Left colon (tissue), 2 donors: Measurements from ENCODE around the gene TPP2. TPM values are rescaled to one million over a fixed set of nuclear protein-coding genes. Genes with fewer than 3 reads are reported as not detected.

Source experiments
- ATAC-seq: fragments of 200-7000 bp; cut with Tn5 transposase; one replicate; pipeline ENCODE4 v1.9.1; 2020; ENCODE audit warnings: mild to moderate bottlenecking, moderate library complexity
- DNase-seq, 2 donors: peaks; one replicate each; pipeline ENCODE4 v3.0.0-alpha.2; 2020
- intact Hi-C, 2 donors: fragments of 100-400 bp; cut with DNase I in 1 of 2; cut with micrococcal nuclease in 1 of 2; formaldehyde crosslinking; loops; one replicate each; pipeline versions ENCODE4 v1.11.2 to v1.14.0; 2022; cut with DNase I, micrococcal nuclease
- total RNA-seq, 2 donors: library from RNA; stranded (reverse); fragmentation: NEBNext Ultra II Directional; extraction: Animal tissue kit (Norgen Biotek cat#: 25700); gene quantifications; one replicate each; pipeline ENCODE4 v1.2.1, GENCODE V29; 2021
- donor health status: DM: no; HTN: no; CAD: no.
- donor health status: DM: yes; HTN: yes; CAD: no.

TPP2 gene
- total RNA-seq, 2 donors from 2014 or later, result 37.0 to 38.1 TPM

DNA sequence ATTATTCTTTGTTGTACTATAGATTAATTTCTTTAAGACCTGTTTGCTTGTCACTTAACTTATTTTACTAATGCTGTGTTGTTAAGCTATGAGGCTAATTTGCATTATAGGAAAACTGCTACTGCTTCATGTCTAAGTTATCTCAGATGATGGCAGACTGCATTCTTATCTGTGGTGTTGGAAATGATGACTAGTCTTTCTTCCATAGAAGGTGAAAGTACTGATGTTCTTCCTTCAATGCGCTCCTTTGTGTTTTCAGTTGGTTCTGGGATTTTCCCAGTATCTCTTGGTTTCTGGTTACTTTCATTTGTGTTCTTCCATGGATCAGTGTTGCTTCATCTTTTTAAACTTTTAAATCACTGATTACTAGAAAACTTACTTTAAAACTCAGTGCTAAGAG is 46.9 kb downstream of the TPP2 start:
- DNase-seq (no peak), ATAC-seq (no peak)
- intact Hi-C loops, result no loop called here

DNA sequence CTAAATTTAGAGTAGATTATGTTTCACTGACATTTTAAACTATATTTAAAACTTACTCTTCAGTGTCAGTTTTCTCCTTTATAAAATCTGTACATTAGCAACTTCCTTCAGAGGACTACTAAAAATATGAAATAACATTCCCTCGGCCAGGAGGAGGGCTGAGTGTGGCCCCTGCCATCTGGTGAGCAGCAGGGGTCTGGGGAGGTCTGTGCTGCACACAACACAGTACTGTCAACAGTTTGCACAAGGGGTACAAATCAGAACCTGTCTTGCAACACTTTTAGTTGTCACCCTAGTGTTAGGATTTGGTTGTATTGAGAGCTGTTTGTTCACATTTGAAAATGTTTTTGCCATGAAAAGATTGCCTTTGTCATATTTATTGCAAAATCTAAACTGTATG is 48.9 kb downstream of the TPP2 start:
- DNase-seq (no peak), ATAC-seq (no peak)
- intact Hi-C loops, result no loop called here

DNA sequence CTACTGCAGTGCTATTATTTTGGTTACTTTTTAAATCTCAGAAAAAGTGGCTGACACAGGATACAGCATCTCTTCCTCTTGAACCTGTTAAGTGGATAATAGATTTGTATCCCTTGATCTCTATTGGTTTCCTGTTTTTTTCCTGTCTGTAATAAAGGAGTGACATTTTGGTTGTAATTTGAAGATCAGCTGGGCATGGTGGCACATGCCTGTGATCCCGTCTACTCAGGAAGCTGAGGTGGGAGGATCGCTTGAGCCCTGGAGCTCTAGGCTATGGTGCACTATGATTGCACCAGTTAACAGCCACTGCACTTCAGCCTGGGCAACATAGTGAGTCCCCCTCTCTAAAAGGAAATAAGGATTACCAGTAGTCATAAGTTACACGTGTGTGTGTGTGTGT is 51.3 kb downstream of the TPP2 start:
- ATAC-seq (no peak), DNase-seq (no peak)
- intact Hi-C loops, result no loop called here

- intact Hi-C loops, result no loop called here
- DNase-seq, result no peak
- ATAC-seq, result no peak
Measured at GRCh38 chr13:102650444-102650843, 53.7 kb downstream of the TPP2 start.

- intact Hi-C loops, result no loop called here
- ATAC-seq (peak; percentile 30), DNase-seq (no peak)
Measured at GRCh38 chr13:102651392-102651791, 54.6 kb downstream of the TPP2 start.

DNA sequence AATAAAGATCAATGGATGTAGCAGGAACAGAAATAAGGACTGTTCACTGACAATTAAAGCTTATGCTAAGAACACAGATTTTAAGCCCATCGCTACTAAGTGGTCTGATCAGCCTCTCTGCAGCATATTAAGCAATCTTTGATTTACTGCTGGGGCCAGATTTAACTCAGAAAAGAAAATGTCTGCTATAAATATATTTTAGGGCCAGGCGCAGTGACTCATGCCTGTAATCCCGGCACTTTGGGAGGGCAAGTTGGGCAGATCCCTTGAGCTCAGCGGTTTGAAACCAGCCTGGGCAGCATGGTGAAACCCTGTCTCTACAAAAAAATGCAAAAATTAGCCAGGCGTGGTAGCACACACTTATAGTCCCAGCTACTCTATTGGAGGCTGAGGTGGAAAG is 55.1 kb downstream of the TPP2 start:
- intact Hi-C loops, result no loop called here
- ATAC-seq (no peak), DNase-seq (no peak)

DNA sequence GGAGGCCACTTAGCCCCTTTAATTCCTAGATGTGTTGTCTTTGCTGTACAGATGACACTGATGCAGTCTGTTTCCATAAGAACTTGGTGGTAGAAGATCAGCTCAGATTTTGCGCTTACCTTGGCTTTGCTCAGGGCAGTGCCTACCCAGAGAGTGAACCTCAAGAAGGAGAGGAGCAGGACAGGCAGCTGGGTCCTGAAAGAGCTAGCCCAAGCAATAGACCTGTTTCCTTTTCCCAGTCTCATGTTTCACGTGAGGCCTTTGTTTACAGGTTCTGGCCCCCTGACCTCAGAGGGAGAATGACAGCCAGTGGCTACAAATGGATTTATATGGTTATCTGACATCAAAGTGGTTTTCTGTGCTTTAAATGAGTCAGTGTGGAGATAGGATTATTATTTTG is 58.0 kb downstream of the TPP2 start:
- ATAC-seq, result no peak
- intact Hi-C loops, result no loop called here
- DNase-seq, result no peak

- DNase-seq (no peak), ATAC-seq (no peak)
- intact Hi-C loops, result no loop called here
Measured at GRCh38 chr13:102657630-102658029, 60.8 kb downstream of the TPP2 start.

GRCh38 chr13:102658660-102659059 is 61.9 kb downstream of the TPP2 start:
- ATAC-seq, result no peak
- intact Hi-C loops, result no loop called here
- DNase-seq, result no peak

- intact Hi-C loops, result no loop called here
- DNase-seq, result no peak
- ATAC-seq, result no peak
Measured at GRCh38 chr13:102659168-102659713, 62.5 kb downstream of the TPP2 start.

DNA sequence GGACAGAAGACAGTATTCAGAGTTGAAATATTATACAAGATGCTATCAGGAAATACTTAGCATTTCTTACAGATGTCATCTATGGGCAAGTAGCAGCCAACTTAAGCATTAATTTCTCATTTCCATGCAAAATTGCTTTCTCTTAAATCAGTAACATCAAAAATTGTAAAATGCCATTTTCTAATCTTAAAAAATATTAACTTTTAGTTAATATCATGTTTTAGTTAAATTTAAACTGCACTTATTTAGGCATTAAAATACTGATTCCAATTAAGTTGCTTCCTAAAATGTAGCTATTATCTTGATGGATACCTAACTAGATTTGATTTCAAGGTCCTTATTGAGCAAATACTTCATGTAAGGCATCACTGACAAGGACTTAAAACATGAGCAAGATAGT is 70.2 kb downstream of the TPP2 start:
- intact Hi-C loops, result no loop called here
- ATAC-seq (no peak), DNase-seq (no peak)

GRCh38 chr13:102667911-102668310 is 71.1 kb downstream of the TPP2 start:
- DNase-seq (no peak), ATAC-seq (no peak)
- intact Hi-C loops, result no loop called here

GRCh38 chr13:102670130-102670529 is 73.3 kb downstream of the TPP2 start:
- intact Hi-C loops, result no loop called here
- ATAC-seq (peak; percentile 62), DNase-seq (no peak)

- ATAC-seq (no peak), DNase-seq (no peak)
- intact Hi-C loops, result no loop called here
Measured at GRCh38 chr13:102675115-102675514, 78.3 kb downstream of the TPP2 start.

DNA sequence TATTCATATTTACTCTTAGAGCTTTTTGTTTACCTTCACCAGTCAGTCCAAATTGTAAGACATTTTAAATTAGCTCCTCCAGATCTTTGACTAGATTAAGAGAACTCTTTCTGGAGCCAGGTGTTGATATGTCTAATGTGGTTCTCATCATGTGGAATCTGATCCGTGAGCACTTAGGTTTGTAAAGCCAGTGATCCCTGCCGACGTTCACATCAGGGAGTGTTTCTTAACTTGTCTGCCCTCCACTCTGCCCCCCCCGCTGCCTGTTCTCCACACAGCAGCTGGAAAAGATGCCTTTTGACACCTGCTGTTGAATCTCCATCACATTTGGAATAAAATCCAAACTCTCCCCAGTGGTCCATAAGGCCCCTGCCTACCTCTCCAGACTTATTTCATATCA is 80.3 kb downstream of the TPP2 start:
- no peak for DNase-seq
- ATAC-seq, result no peak
- intact Hi-C loops, result no loop called here

DNA sequence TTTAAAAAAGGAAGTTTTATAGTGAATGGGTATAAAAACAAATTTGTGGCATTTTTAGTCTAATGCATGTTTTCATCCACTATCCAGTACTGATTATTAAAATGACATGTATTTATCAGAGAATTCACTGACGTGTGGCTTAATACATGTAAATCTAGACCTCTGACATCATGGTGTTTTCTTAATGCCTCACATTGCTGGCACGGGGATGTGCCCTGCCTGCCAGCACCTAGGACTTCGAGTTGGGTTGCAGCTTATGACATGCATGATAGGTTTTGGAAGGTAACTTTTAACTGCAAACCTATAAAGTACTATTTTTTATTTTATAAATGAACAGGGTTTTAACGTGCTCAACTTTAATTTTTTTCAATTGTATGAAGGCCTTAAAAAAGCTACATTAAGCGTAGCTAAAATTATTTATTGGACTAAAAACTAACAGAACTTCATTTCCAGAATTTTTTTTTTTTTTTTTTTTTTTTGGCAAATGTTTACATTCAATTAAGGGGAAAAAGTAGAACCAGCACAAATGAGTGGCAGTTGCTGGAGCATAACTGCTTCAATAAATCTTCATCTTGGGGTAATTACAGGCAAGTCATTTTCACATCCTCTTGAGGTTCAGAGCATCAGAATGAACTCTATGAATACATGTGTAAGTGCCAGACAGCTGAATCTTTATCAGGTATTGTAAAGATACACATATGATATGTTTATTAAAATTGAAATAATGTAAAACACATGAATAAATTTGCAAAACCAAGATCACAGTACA is 81.7 kb downstream of the TPP2 start:
- ATAC-seq (no peak), DNase-seq (no peak)
- intact Hi-C loops, result no loop called here

DNA sequence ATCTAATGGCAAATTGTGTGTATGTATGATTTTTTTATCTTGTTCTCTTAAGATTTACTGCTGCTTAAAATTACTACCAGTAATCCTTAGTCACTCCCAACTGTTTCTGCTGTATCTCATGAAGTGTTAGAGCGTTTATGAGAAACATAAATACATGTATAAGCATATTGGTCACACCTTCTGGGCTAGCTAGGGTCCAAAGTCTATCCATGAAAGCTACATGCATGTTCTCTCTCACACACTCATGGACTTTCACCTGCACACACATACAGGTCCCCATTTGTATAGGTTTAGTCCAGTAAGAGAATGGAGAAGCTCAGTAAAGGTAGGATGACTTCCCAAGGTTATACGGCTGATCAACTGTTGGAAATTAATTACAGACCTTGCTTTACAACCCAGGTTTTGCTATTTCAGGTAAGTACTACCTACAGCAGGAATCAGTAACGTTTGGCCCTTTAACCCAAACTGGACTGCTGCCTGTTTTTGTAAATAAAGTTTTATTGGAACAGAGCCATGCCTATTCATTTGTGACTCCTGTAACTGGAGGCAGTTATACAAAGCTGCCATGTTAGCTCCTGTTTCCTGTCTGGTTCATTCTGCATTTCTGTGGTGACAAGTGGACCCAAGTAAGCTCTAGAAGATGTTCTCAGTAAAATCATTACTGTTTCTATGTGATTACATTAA is 82.8 kb downstream of the TPP2 start:
- intact Hi-C loops, result no loop called here
- peak; percentile 97 for ATAC-seq
- DNase-seq, result no peak

- intact Hi-C loops, result no loop called here
- ATAC-seq, result no peak
- DNase-seq, result no peak
Measured at GRCh38 chr13:102680133-102680717, 83.4 kb downstream of the TPP2 start.

DNA sequence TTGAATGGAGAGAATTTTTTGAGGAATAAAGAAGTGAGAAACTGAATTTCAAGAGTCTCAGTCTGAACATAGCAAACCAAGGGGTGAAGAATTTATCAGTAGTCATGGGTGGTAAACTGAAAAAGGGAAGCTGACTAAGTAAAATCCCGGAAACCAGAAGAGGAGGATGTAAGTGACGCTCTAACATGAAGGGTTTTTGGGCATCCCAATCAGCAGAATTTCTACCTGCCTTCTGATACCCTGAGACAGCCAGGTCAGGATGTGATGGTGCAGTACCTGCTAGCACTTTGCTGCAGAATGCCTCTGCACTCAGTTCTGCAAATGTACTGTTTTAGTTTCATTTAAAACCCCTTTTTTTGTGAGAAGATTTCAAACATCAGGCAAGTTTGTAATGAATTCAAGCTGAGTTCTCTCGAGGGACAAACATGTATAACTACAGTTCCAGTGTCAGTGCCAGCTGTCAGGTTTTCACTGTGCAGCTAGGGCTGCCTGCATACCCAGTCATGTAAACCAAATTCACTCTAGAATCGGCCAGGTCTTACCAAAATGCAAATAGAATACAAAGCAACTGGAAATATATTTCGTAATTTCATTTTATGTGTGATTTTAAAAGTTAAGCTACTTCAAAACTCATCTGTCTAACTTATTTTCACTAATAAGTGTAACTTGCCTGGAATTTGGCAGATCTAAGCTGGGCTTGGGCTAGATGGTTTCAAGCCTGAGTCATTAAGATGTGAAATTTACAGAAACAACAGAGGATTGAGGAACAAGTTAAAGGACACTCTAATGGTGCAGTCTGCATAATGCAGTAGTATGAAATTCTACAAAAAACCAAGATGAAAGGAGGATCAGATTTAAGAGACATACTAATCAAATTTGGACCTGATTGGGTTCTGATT is 84.3 kb downstream of the TPP2 start:
- ATAC-seq, result no peak
- intact Hi-C loops, result no loop called here
- DNase-seq, result no peak
